SK-N-MC (cell line): ENCODE results near the gene SCLY.

ENCODE experiments used
- EZH2 ChIP-seq: fragments of 200-600 bp; sonication (generic); IDR thresholded peaks from one replicate; pipeline ENCODE4 v1.6.1; 2017; ENCODE audit warnings: antibody characterized with exemption
- FOXP2 ChIP-seq: optimal IDR thresholded peaks from 2 replicates; pipeline ENCODE3; 2011; ENCODE audit warnings: mild to moderate bottlenecking, moderate library complexity; ENCODE audit not compliant: insufficient read depth; ENCODE audit errors: extremely low read length, control extremely low read depth
- POLR2AphosphoS5 ChIP-seq: IDR thresholded peaks from 2 replicates; pipeline ENCODE4 v1.6.1; 2012; ENCODE audit warnings: mild to moderate bottlenecking, low read depth, low read length, borderline replicate concordance

GRCh38 chr2:238025741-238026360, 35.0 kb upstream of the SCLY start:
- TF ChIP-seq FOXP2 (no peak), POLR2AphosphoS5 (no peak), EZH2 (no peak)
